Stomach (tissue), 4 donors: Measurements from ENCODE around the gene DLG2.

Experiments
- EP300 ChIP-seq: sonication (generic); formaldehyde crosslinking; IDR thresholded peaks from one replicate; pipeline ENCODE4 v1.6.1; 2017; ENCODE audit warnings: antibody characterized with exemption
- POLR2A ChIP-seq, 4 donors: fragments of 450-650 bp; IDR thresholded peaks; one replicate each; pipeline ENCODE4 v1.6.1; 2016; ENCODE audit warnings: antibody characterized with exemption in 4 of 4, control low read depth in 2 of 4, mild to moderate bottlenecking in 1 of 4, moderate library complexity in 1 of 4

DNA sequence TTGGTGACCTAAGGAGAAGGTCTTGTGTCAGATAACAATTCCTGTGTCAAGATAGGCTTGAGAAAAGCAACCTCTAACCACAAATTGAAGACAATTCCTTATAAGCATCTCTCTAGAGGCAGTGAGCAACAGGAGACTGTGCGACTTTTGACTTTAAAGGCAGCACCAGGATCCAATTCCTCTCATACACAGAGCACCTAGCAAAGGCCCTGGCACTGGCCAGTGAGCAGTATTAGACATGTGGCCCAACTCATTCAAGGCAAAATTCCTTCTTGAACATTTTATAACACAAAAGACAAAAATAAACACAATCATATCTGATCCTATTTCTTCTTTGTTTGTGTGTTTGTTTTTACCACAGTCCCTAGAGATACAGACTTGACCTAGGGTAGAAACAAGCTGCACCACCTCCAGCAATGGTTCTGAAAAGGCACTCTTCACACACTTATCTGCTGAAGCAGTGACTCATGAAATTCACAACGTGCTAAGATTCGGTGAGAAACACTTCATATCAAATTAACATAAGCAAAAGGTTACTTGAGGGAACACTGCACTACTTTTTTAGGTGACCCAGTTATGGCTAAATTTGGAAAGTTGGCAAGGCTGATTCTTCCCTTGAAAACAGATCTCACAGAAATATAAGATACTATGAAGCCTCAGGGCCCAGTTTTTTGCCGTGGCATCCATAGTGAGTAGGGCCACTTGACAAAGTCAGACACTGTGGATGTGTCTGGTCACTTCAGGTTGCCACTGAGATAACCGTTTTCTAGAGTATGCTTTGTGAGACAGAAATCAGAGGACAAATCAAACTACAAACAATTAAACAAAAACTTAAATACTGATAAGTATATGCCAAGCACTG is 1018.9 kb downstream of the DLG2 start:
- TF ChIP-seq EP300 (no peak), POLR2A (IDR thresholded peaks at IDR 0.05) (no peak)
